ENCODE data around the gene GLIS1.

GRCh38 chr1:53475664-53476063 lies 263.3 kb downstream of the GLIS1 start:
- TF ChIP-seq POLR2A (IDR thresholded peaks at IDR 0.05) (no peak), EP300 (IDR thresholded peaks at IDR 0.05) (no peak), CTCF (IDR thresholded peaks at IDR 0.05) (no peak)
